Measurements from ENCODE around the gene GAL3ST2.

GAL3ST2 gene

DNA sequence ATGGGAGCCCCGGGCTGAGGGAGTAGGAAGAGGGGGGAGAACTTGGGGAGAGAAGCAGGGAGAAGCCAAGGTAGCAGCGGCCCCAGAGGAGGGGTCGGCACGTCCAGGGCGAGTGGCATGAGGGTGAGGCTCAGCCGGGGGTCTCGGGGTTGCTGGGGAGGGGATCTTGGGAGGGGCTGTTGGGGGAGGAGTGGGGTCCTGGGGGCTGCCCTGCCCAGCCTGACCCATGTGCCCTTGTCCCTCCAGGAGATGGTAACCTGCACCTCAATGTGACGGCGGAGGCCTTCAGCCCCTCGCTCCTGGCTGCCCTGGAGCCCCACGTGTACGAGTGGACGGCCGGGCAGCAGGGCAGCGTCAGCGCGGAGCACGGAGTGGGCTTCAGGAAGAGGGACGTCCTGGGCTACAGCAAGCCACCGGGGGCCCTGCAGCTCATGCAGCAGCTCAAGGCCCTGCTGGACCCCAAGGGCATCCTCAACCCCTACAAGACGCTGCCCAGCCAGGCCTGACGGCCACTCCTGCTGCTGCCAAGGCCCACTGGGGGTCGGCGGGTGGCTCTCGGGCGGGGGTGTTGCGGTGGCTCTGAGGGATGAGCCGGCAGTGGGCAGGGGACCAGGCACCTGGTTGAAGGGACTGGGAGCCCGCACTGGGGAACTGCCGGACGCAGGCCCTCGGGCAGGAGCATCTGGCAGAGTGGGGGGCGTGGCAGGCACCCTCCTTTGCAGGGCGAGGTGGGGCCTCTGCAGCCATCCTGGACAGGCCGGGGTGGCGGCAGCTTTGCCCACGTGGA, 9.0 kb upstream of the GAL3ST2 start:
- no peak for DNase-seq (ENCODE audit: extremely low read depth, insufficient read length)

DNA sequence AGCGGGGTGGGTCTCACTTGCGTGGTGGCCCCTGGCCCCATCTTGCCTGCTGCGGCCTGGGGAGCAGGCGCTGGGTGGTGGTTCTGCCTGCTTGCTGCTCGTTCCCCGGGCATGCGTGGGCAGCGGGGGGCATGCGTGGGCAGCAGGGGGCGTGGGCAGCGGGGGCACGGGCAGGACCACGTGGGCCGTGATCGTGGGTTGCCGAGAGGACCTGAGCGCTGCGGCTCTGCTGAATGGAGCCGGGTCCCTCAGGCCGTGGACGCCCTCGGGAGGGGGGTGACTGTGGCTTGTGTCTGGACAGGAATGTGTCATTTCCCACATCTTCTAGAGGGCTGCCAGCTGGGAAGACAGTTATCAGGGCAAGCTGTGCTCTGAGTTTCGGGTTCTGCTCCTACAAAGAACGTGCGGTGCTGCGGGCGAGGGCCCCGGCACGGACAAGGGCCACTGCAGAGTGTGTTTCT, 8.3 kb upstream of the GAL3ST2 start:
- no peak for DNase-seq (ENCODE audit: extremely low read depth, insufficient read length)
- Histone ChIP-seq H3K36me3 (ENCODE audit: control insufficient read depth, insufficient read depth, low read length) (no peaks in the 10 kb centered on the region), H3K27me3 (replicated peaks; ENCODE audit: control insufficient read depth, insufficient read depth, low read length) (no peaks in the 10 kb centered on the region), H3K4me3 (replicated peaks; ENCODE audit: low read depth, low read length) (no peak overlapping the region)
- TF ChIP-seq, protein P1, sequence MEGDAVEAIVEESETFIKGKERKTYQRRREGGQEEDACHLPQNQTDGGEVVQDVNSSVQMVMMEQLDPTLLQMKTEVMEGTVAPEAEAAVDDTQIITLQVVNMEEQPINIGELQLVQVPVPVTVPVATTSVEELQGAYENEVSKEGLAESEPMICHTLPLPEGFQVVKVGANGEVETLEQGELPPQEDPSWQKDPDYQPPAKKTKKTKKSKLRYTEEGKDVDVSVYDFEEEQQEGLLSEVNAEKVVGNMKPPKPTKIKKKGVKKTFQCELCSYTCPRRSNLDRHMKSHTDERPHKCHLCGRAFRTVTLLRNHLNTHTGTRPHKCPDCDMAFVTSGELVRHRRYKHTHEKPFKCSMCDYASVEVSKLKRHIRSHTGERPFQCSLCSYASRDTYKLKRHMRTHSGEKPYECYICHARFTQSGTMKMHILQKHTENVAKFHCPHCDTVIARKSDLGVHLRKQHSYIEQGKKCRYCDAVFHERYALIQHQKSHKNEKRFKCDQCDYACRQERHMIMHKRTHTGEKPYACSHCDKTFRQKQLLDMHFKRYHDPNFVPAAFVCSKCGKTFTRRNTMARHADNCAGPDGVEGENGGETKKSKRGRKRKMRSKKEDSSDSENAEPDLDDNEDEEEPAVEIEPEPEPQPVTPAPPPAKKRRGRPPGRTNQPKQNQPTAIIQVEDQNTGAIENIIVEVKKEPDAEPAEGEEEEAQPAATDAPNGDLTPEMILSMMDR (IDR thresholded peaks at IDR 0.05; ENCODE audit: insufficient read depth, low read length, poor library complexity, severe bottlenecking): no peak

More for the DNA sequence above, 9.0 kb upstream of the GAL3ST2 start:
- H3K36me3 ChIP-seq (ENCODE audit: control insufficient read depth, insufficient read depth, low read length): no peaks in the 10 kb centered on the region
- no peaks in the 10 kb centered on the region for H3K27me3 ChIP-seq (replicated peaks; ENCODE audit: control insufficient read depth, insufficient read depth, low read length)
- TF ChIP-seq, protein P1 (IDR thresholded peaks at IDR 0.05; ENCODE audit: insufficient read depth, low read length, poor library complexity, severe bottlenecking): no peak
- H3K4me3 ChIP-seq (replicated peaks; ENCODE audit: low read depth, low read length): no peak overlapping the region

- Histone ChIP-seq H3K4me3 (replicated peaks; ENCODE audit: low read depth, low read length) (no peak overlapping the region), H3K27me3 (replicated peaks; ENCODE audit: control insufficient read depth, insufficient read depth, low read length) (no peaks in the 10 kb centered on the region), H3K36me3 (ENCODE audit: control insufficient read depth, insufficient read depth, low read length) (no peaks in the 10 kb centered on the region)
- DNase-seq (ENCODE audit: extremely low read depth, insufficient read length): no peak
- TF ChIP-seq, protein P1 (IDR thresholded peaks at IDR 0.05; ENCODE audit: insufficient read depth, low read length, poor library complexity, severe bottlenecking): no peak
These were observed 7.8 kb upstream of the GAL3ST2 start for GRCh38 chr2:241768850-241769249.

- no peak for DNase-seq (ENCODE audit: extremely low read depth, insufficient read length)
- H3K4me3 ChIP-seq (replicated peaks; ENCODE audit: low read depth, low read length): no peak overlapping the region
- no peaks in the 10 kb centered on the region for H3K36me3 ChIP-seq (ENCODE audit: control insufficient read depth, insufficient read depth, low read length)
- TF ChIP-seq, protein P1 (IDR thresholded peaks at IDR 0.05; ENCODE audit: insufficient read depth, low read length, poor library complexity, severe bottlenecking): no peak
- no peaks in the 10 kb centered on the region for H3K27me3 ChIP-seq (replicated peaks; ENCODE audit: control insufficient read depth, insufficient read depth, low read length)
These were observed 6.8 kb upstream of the GAL3ST2 start for GRCh38 chr2:241769819-241770184.

- H3K27me3 ChIP-seq (replicated peaks; ENCODE audit: control insufficient read depth, insufficient read depth, low read length): no peaks in the 10 kb centered on the region
- no peak for DNase-seq (ENCODE audit: extremely low read depth, insufficient read length)
- TF ChIP-seq, protein P1 (IDR thresholded peaks at IDR 0.05; ENCODE audit: insufficient read depth, low read length, poor library complexity, severe bottlenecking): no peak
- no peak overlapping the region for H3K4me3 ChIP-seq (replicated peaks; ENCODE audit: low read depth, low read length)
- no peaks in the 10 kb centered on the region for H3K36me3 ChIP-seq (ENCODE audit: control insufficient read depth, insufficient read depth, low read length)
These were observed 6.3 kb upstream of the GAL3ST2 start for GRCh38 chr2:241770185-241770935.
